GM10266 (cell line): ENCODE measurements around the gene TTC21A.

Experiments
- DNase-seq: peaks from one replicate; pipeline ENCODE4 v3.0.0; 2012; ENCODE audit errors: extremely low spot score
- CTCF ChIP-seq: IDR thresholded peaks from 2 replicates; pipeline ENCODE4 v1.5.1; 2012; ENCODE audit warnings: mild to moderate bottlenecking, low read depth; ENCODE audit not compliant: control insufficient read depth, insufficient read depth; ENCODE audit errors: missing control alignments

Gene TTC21A

GRCh38 chr3:39143051-39143885, 35.8 kb downstream of the TTC21A start:
- no peak for DNase-seq
- no peak for TF ChIP-seq CTCF

- no peak for TF ChIP-seq CTCF
- no peak for DNase-seq
Measured at GRCh38 chr3:39144095-39144747, 36.7 kb downstream of the TTC21A start.

- no peak for DNase-seq
- no peak for TF ChIP-seq CTCF
Measured at GRCh38 chr3:39144748-39145380, 37.4 kb downstream of the TTC21A start.

GRCh38 chr3:39146083-39146501, 38.6 kb downstream of the TTC21A start:
- TF ChIP-seq CTCF, result no peak
- DNase-seq, result no peak

GRCh38 chr3:39146611-39147591, 39.4 kb downstream of the TTC21A start:
- no peak for TF ChIP-seq CTCF
- DNase-seq, result no peak

- no peak for TF ChIP-seq CTCF
- DNase-seq, result peak; percentile 55
Measured at GRCh38 chr3:39147711-39148434, 40.4 kb downstream of the TTC21A start.
